NCI-H446 treated with DMSO at 0.1 percent for 48 hours (cell line): ENCODE measurements around the gene PRAC2.

ENCODE experiments used
- DNase-seq: peaks from one replicate; lab custom pipeline; 2025; lab: John Stamatoyannopoulos, UW

The PRAC2 gene

GRCh38 chr17:48734333-48735061, 11.5 kb downstream of the PRAC2 start:
- no peak for DNase-seq

GRCh38 chr17:48735062-48735351, 12.0 kb downstream of the PRAC2 start:
- DNase-seq = no peak

- no peak for DNase-seq
Observed at GRCh38 chr17:48737330-48738043, 14.5 kb downstream of the PRAC2 start.

GRCh38 chr17:48738424-48738802, 15.4 kb downstream of the PRAC2 start:
- no peak for DNase-seq

- DNase-seq = no peak
Observed at GRCh38 chr17:48738803-48739526, 16.0 kb downstream of the PRAC2 start.

- no peak for DNase-seq
Observed at GRCh38 chr17:48740537-48740936, 17.6 kb downstream of the PRAC2 start.

GRCh38 chr17:48745381-48746275, 22.6 kb downstream of the PRAC2 start:
- DNase-seq = no peak

- no peak for DNase-seq
Observed at GRCh38 chr17:48746916-48747444, 24.0 kb downstream of the PRAC2 start.

GRCh38 chr17:48747445-48748363, 24.7 kb downstream of the PRAC2 start:
- no peak for DNase-seq

- DNase-seq = no peak
Observed at GRCh38 chr17:48748718-48749566, 26.0 kb downstream of the PRAC2 start.

- DNase-seq = no peak
Observed at GRCh38 chr17:48749621-48750553, 26.9 kb downstream of the PRAC2 start.

- DNase-seq = no peak
Observed at GRCh38 chr17:48751172-48751571, 28.2 kb downstream of the PRAC2 start.

GRCh38 chr17:48751733-48752398, 28.9 kb downstream of the PRAC2 start:
- DNase-seq = no peak

- DNase-seq = no peak
Observed at GRCh38 chr17:48752399-48753288, 29.7 kb downstream of the PRAC2 start.

- DNase-seq = no peak
Observed at GRCh38 chr17:48753794-48754499, 31.0 kb downstream of the PRAC2 start.

- DNase-seq = no peak
Observed at GRCh38 chr17:48754500-48755261, 31.7 kb downstream of the PRAC2 start.
